Large intestine (tissue), 3 donors: Measurements from ENCODE around the gene PHACTR1. TPM values are rescaled to one million over a fixed set of nuclear protein-coding genes. Genes with fewer than 3 reads are reported as not detected.
A peak's percentile ranks its signal among the peaks of the same experiment; 100 is the strongest.
"Not testable (repeated sequence)": the region's sequence is repeated elsewhere in the genome, so short reads cannot be mapped to it uniquely, and the experiment has no call there.

Experiments
- DNase-seq, 2 donors: peaks; one replicate each; pipeline versions ENCODE4 v3.0.0 to v3.0.0-alpha.2; 2013
- H3K27ac ChIP-seq: one replicate; pipeline ENCODE4 v1.5.1; 2013; ENCODE audit warnings: low read length
- H3K27me3 ChIP-seq: 2 replicates; pipeline ENCODE4 v1.6.1; 2013; ENCODE audit warnings: low read length; ENCODE audit not compliant: control insufficient read depth, insufficient read depth
- H3K36me3 ChIP-seq: 2 replicates; pipeline ENCODE4 v1.6.1; 2013; ENCODE audit warnings: low read length; ENCODE audit not compliant: control insufficient read depth, insufficient read depth
- H3K4me1 ChIP-seq: one replicate; pipeline ENCODE4 v1.6.1; 2013; ENCODE audit warnings: low read length; ENCODE audit not compliant: control insufficient read depth, insufficient read depth
- H3K4me3 ChIP-seq: one replicate; pipeline ENCODE4 v1.5.1; 2013; ENCODE audit warnings: low read length
- H3K9me3 ChIP-seq: one replicate; pipeline ENCODE4 v1.6.1; 2013; ENCODE audit warnings: mild to moderate bottlenecking, low read depth, low read length, moderate library complexity; ENCODE audit not compliant: control insufficient read depth
- WGBS: methylation state at CpG from one replicate; pipeline ENCODE4 v1.1.5; 2013; ENCODE audit warnings: low lambda C conversion rate; ENCODE audit not compliant: insufficient coverage; 5-methylcytosine and 5-hydroxymethylcytosine counted together
- polyA plus RNA-seq: library from polyadenylated mRNA; unstranded; fragments of 120-200 nt; gene quantifications from one replicate; pipeline ENCODE4 v1.2.1, GENCODE V29; 2013

PHACTR1 gene
- polyA plus RNA-seq, 1 donor, result 5.5 TPM

GRCh38 chr6:12943549-12943948, 227.0 kb downstream of the PHACTR1 start:
- H3K27me3 ChIP-seq, result peaks cover 5% of the 10 kb centered on the region
- H3K36me3 ChIP-seq, result no peaks in the 10 kb centered on the region
- DNase-seq, result no peak
- no CpG with 5 or more reads among the region's 2 CpGs for WGBS
- H3K9me3 ChIP-seq, result no peaks in the 10 kb centered on the region
- no peak overlapping the region for H3K4me3 ChIP-seq
- H3K4me1 ChIP-seq, result no peaks in the 10 kb centered on the region
- H3K27ac ChIP-seq, result no peak overlapping the region

GRCh38 chr6:12944001-12944400, 227.4 kb downstream of the PHACTR1 start:
- Histone ChIP-seq H3K36me3 (no peaks in the 10 kb centered on the region), H3K4me3 (no peak overlapping the region), H3K27me3 (peaks cover 5% of the 10 kb centered on the region), H3K27ac (no peak overlapping the region), H3K4me1 (no peaks in the 10 kb centered on the region), H3K9me3 (no peaks in the 10 kb centered on the region)
- WGBS, result no CpG with 5 or more reads among the region's 2 CpGs
- DNase-seq, result no peak

GRCh38 chr6:12944528-12944927, 228.0 kb downstream of the PHACTR1 start:
- not testable (repeated sequence) for DNase-seq, H3K9me3 ChIP-seq

GRCh38 chr6:12947151-12947871, 230.7 kb downstream of the PHACTR1 start:
- Histone ChIP-seq H3K36me3 (no peaks in the 10 kb centered on the region), H3K27ac (no peak overlapping the region), H3K9me3 (no peaks in the 10 kb centered on the region), H3K4me1 (no peaks in the 10 kb centered on the region), H3K4me3 (no peak overlapping the region), H3K27me3 (no peaks in the 10 kb centered on the region)
- 100% methylated on average over 2 of the region's 4 CpGs for WGBS
- DNase-seq, result no peak

More at GRCh38 chr6:12944528-12944927, 228.0 kb downstream of the PHACTR1 start:
- WGBS, result 100% methylated on average over 5 of the region's 16 CpGs
- H3K27ac ChIP-seq, H3K36me3 ChIP-seq, H3K27me3 ChIP-seq, H3K4me3 ChIP-seq, H3K4me1 ChIP-seq: not testable (repeated sequence)

GRCh38 chr6:12947967-12948366, 231.4 kb downstream of the PHACTR1 start:
- no CpG with 5 or more reads among the region's 1 CpG for WGBS
- DNase-seq, result no peak
- Histone ChIP-seq H3K4me3 (no peak overlapping the region), H3K36me3 (no peaks in the 10 kb centered on the region), H3K27ac (no peak overlapping the region), H3K9me3 (no peaks in the 10 kb centered on the region), H3K4me1 (no peaks in the 10 kb centered on the region), H3K27me3 (no peaks in the 10 kb centered on the region)

GRCh38 chr6:12950976-12951375, 234.4 kb downstream of the PHACTR1 start:
- no peaks in the 10 kb centered on the region for H3K4me1 ChIP-seq
- no CpG with 5 or more reads among the region's 5 CpGs for WGBS
- H3K9me3 ChIP-seq, result no peaks in the 10 kb centered on the region
- DNase-seq, result peak in 1 of 2 donors; percentile 17
- no peak overlapping the region for H3K27ac ChIP-seq
- H3K36me3 ChIP-seq, result no peaks in the 10 kb centered on the region
- no peak overlapping the region for H3K4me3 ChIP-seq
- H3K27me3 ChIP-seq, result peaks cover 5% of the 10 kb centered on the region

GRCh38 chr6:12951415-12951814, 234.8 kb downstream of the PHACTR1 start:
- no peak for DNase-seq
- Histone ChIP-seq H3K9me3 (no peaks in the 10 kb centered on the region), H3K27ac (no peak overlapping the region), H3K36me3 (no peaks in the 10 kb centered on the region), H3K4me3 (no peak overlapping the region), H3K27me3 (peaks cover 10% of the 10 kb centered on the region), H3K4me1 (no peaks in the 10 kb centered on the region)

- no peak overlapping the region for H3K27ac ChIP-seq
- H3K4me3 ChIP-seq, result no peak overlapping the region
- no peaks in the 10 kb centered on the region for H3K9me3 ChIP-seq
- H3K36me3 ChIP-seq, result no peaks in the 10 kb centered on the region
- WGBS, result 67% methylated on average over 1 of the region's 4 CpGs
- no peaks in the 10 kb centered on the region for H3K4me1 ChIP-seq
- no peak for DNase-seq
- H3K27me3 ChIP-seq, result peaks cover 16% of the 10 kb centered on the region
Measured at GRCh38 chr6:12952318-12952717, 235.8 kb downstream of the PHACTR1 start.

GRCh38 chr6:12955956-12956355, 239.4 kb downstream of the PHACTR1 start:
- Histone ChIP-seq H3K4me1 (no peaks in the 10 kb centered on the region), H3K9me3 (no peaks in the 10 kb centered on the region), H3K27me3 (peaks cover 45% of the 10 kb centered on the region), H3K36me3 (no peaks in the 10 kb centered on the region), H3K4me3 (no peak overlapping the region), H3K27ac (no peak overlapping the region)
- no peak for DNase-seq
- no CpG with 5 or more reads among the region's 5 CpGs for WGBS

- Histone ChIP-seq H3K4me3 (peak overlapping the region; percentile 65), H3K4me1 (no peaks in the 10 kb centered on the region), H3K27ac (peak overlapping the region; percentile 66), H3K36me3 (no peaks in the 10 kb centered on the region), H3K27me3 (peaks cover 45% of the 10 kb centered on the region), H3K9me3 (no peaks in the 10 kb centered on the region)
- DNase-seq, result no peak
- no CpG with 5 or more reads among the region's 6 CpGs for WGBS
Measured at GRCh38 chr6:12956991-12957320, 240.4 kb downstream of the PHACTR1 start.

- no CpG with 5 or more reads among the region's 24 CpGs for WGBS
- Histone ChIP-seq H3K27ac (peak overlapping the region; percentile 66), H3K9me3 (no peaks in the 10 kb centered on the region), H3K4me1 (no peaks in the 10 kb centered on the region), H3K27me3 (peaks cover 45% of the 10 kb centered on the region), H3K36me3 (no peaks in the 10 kb centered on the region), H3K4me3 (peak overlapping the region; percentile 65)
- DNase-seq, result peak; percentile 13 to 47
Measured at GRCh38 chr6:12957321-12958051, 240.9 kb downstream of the PHACTR1 start.
